ENCODE measurements around the gene PLEKHH2.
"Not testable (repeated sequence)": the region's sequence is repeated elsewhere in the genome, so short reads cannot be mapped to it uniquely, and the experiment has no call there.

Gene PLEKHH2

DNA sequence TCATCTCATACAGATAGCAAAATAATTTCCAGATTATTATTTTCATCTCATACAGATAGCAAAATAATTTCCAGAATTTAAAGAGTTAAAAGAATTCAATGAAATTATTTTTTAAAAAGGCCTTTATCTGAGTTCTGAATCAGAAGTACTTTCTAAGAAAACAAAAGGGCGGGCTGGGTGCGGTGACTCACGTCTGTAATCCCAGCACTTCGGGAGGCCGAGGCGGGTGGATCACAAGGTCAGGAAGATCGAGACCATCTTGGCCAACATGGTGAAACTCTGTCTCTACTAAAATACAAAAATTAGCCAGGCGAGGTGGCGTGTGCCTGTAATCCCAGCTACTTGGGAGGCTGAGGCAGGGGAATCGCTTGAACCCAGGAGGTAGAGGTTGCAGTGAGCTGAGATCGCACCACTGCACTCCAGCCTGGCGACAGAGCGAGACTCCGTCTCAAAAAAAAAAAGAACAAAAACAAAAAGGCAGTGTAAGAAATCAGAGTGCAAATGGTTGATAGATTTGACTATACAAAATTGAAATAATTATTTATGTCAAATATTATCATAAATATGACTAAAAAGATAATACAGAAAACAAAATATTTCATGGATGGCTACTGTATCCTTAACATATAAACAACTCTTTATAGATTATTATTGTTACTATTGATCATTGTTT, 90.0 kb downstream of the PLEKHH2 start:
- not testable (repeated sequence) for H3K36me3 ChIP-seq (ENCODE audit: insufficient read depth, low read length); H3K9ac ChIP-seq (ENCODE audit: low read length); H3K4me1 ChIP-seq (ENCODE audit: insufficient read depth, low read length); H3K27ac ChIP-seq (ENCODE audit: low read depth, low read length); H3K4me3 ChIP-seq (ENCODE audit: low read depth in 1 of 2, low read length in 2 of 2); H3K9me3 ChIP-seq (ENCODE audit: low read length); H3K27me3 ChIP-seq (ENCODE audit: control insufficient read depth in 1 of 2, insufficient read depth in 2 of 2, low read length in 2 of 2)

DNA sequence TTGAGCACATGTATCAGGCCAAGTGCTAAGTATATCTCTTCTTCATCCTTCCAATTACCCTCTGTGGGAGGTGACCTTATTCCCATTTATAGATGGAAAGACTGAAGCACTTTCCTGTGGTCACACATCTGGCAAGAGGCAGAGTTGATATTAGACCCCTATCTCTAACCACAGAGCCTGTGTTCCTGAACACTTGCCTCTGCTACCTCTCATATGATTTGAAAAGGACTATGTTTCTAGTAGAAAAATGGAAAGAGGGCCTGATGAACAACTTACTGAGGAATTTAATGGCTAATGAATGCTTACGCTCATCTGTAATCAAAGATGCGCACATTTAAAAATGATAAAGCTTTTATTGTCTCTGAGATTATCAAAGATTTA, 90.6 kb downstream of the PLEKHH2 start:
- Histone ChIP-seq H3K4me3 (ENCODE audit: low read depth in 1 of 2, low read length in 2 of 2) (no peak overlapping the region), H3K27ac (ENCODE audit: low read depth, low read length) (no peak overlapping the region), H3K9ac (ENCODE audit: low read length) (no peak overlapping the region), H3K4me1 (ENCODE audit: insufficient read depth, low read length) (no peaks in the 10 kb centered on the region), H3K9me3 (ENCODE audit: low read length) (no peaks in the 10 kb centered on the region), H3K36me3 (ENCODE audit: insufficient read depth, low read length) (peaks cover 3% of the 10 kb centered on the region), H3K27me3 (ENCODE audit: control insufficient read depth in 1 of 2, insufficient read depth in 2 of 2, low read length in 2 of 2) (no peaks in the 10 kb centered on the region)

DNA sequence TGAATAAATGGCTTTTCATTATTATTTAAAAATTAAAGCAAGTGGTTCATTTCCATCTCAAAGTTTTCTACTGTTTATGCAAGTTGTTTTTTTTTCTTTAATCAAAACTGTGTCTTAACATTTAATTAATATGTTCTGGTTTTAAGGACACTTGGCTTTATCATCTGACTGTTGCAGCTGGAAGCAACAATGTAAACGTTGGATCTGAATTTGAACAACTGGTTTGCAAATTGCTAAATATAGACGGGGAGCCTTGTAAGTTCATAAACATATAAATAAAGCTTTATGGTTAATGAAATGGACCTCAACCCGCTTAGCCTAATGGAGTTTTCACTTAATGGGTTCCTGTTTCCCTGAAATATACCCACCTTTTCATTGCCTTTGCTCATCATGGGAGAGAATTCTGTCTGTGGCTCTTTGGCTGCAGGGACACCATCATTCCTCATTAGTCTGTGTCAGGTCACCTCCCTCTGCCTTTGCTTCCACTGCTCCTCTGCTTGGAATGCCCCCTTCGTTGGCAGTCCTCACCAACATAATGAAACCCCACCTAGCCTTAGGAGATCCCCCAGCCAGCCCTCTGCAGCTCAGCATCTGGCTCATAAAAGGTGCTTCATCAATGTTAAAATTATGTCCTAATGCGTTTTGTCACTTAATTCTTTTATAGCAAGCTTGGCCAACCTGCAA, 92.6 kb downstream of the PLEKHH2 start:
- H3K9ac ChIP-seq (ENCODE audit: low read length) = no peak overlapping the region
- H3K4me3 ChIP-seq (ENCODE audit: low read depth in 1 of 2, low read length in 2 of 2) = no peak overlapping the region
- no peaks in the 10 kb centered on the region for H3K4me1 ChIP-seq (ENCODE audit: insufficient read depth, low read length)
- H3K36me3 ChIP-seq (ENCODE audit: insufficient read depth, low read length) = peaks cover 3% of the 10 kb centered on the region
- H3K27ac ChIP-seq (ENCODE audit: low read depth, low read length) = no peak overlapping the region
- no peaks in the 10 kb centered on the region for H3K27me3 ChIP-seq (ENCODE audit: control insufficient read depth in 1 of 2, insufficient read depth in 2 of 2, low read length in 2 of 2)
- no peaks in the 10 kb centered on the region for H3K9me3 ChIP-seq (ENCODE audit: low read length)

DNA sequence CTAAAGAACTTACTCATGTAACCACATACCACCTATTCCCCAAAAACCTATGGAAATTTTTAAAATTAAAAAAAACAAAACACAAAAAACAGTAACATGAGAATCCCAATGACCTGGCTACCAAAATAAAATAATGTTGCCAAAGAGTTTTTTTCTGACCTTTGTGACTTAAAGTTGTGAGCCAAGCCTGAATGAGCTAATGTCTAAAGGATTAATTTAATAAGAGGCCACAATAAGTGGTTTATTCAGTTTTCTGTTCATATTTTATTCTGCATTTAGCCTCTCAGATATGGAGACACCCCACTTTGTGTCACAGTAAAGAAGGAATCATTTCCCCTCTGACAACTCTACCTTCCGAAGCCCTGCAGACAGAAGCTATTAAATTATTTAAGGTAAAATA, 94.2 kb downstream of the PLEKHH2 start:
- no peak overlapping the region for H3K9ac ChIP-seq (ENCODE audit: low read length)
- H3K27me3 ChIP-seq (ENCODE audit: control insufficient read depth in 1 of 2, insufficient read depth in 2 of 2, low read length in 2 of 2) = no peaks in the 10 kb centered on the region
- no peaks in the 10 kb centered on the region for H3K9me3 ChIP-seq (ENCODE audit: low read length)
- H3K4me3 ChIP-seq (ENCODE audit: low read depth in 1 of 2, low read length in 2 of 2) = no peak overlapping the region
- no peak overlapping the region for H3K27ac ChIP-seq (ENCODE audit: low read depth, low read length)
- no peaks in the 10 kb centered on the region for H3K4me1 ChIP-seq (ENCODE audit: insufficient read depth, low read length)
- peaks cover 3% of the 10 kb centered on the region for H3K36me3 ChIP-seq (ENCODE audit: insufficient read depth, low read length)

DNA sequence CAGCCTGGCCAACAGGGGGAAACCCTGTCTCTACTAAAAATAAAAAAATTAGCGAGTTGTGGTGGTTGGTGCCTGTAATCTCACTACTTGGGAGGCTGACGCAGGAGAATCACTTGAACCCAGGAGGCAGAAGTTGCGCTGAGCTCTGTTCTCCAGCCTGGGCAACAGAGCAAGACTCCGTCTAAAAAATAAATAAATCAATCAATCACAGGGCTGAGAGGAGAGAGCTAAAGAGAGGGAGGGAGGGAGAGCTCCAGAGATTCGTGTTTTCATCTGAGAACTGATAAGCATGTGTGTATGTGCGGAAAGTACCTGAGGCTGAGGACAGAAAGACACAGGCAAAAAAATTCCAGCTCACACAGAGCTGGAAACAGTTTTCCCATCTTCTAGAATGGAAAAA, 99.6 kb downstream of the PLEKHH2 start:
- Histone ChIP-seq H3K9ac (ENCODE audit: low read length) (no peak overlapping the region), H3K4me3 (ENCODE audit: low read depth in 1 of 2, low read length in 2 of 2) (no peak overlapping the region), H3K27ac (ENCODE audit: low read depth, low read length) (no peak overlapping the region), H3K36me3 (ENCODE audit: insufficient read depth, low read length) (no peaks in the 10 kb centered on the region), H3K9me3 (ENCODE audit: low read length) (no peaks in the 10 kb centered on the region), H3K4me1 (ENCODE audit: insufficient read depth, low read length) (peaks cover 10% of the 10 kb centered on the region), H3K27me3 (ENCODE audit: control insufficient read depth in 1 of 2, insufficient read depth in 2 of 2, low read length in 2 of 2) (no peaks in the 10 kb centered on the region)

- peaks cover 10% of the 10 kb centered on the region for H3K4me1 ChIP-seq (ENCODE audit: insufficient read depth, low read length)
- H3K27ac ChIP-seq (ENCODE audit: low read depth, low read length) = no peak overlapping the region
- H3K36me3 ChIP-seq (ENCODE audit: insufficient read depth, low read length) = no peaks in the 10 kb centered on the region
- no peaks in the 10 kb centered on the region for H3K9me3 ChIP-seq (ENCODE audit: low read length)
- no peaks in the 10 kb centered on the region for H3K27me3 ChIP-seq (ENCODE audit: control insufficient read depth in 1 of 2, insufficient read depth in 2 of 2, low read length in 2 of 2)
- no peak overlapping the region for H3K4me3 ChIP-seq (ENCODE audit: low read depth in 1 of 2, low read length in 2 of 2)
- no peak overlapping the region for H3K9ac ChIP-seq (ENCODE audit: low read length)
Observed at GRCh38 chr2:43737097-43737854, 100.2 kb downstream of the PLEKHH2 start.

DNA sequence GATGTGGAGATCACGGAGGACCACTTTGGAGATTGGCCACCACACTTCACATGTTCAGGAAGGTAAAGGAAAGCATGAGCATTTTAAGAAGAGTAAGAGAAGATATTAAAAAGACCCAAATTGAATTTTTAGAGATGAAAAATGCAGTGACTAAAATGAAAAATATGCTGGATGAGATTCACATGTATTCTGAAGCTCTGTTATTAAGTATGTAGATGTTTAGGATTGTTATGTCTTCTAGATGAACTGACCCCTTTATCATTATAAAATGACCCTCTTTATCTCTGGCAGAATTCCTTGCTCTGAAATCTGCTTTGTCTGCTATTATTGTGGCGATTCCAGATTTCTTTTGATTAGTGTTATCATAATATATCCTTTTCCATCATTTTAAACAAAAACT, 100.8 kb downstream of the PLEKHH2 start:
- peaks cover 10% of the 10 kb centered on the region for H3K4me1 ChIP-seq (ENCODE audit: insufficient read depth, low read length)
- no peak overlapping the region for H3K27ac ChIP-seq (ENCODE audit: low read depth, low read length)
- no peak overlapping the region for H3K9ac ChIP-seq (ENCODE audit: low read length)
- no peaks in the 10 kb centered on the region for H3K9me3 ChIP-seq (ENCODE audit: low read length)
- no peaks in the 10 kb centered on the region for H3K27me3 ChIP-seq (ENCODE audit: control insufficient read depth in 1 of 2, insufficient read depth in 2 of 2, low read length in 2 of 2)
- H3K4me3 ChIP-seq (ENCODE audit: low read depth in 1 of 2, low read length in 2 of 2) = no peak overlapping the region
- no peaks in the 10 kb centered on the region for H3K36me3 ChIP-seq (ENCODE audit: insufficient read depth, low read length)

- peaks cover 10% of the 10 kb centered on the region for H3K4me1 ChIP-seq (ENCODE audit: insufficient read depth, low read length)
- no peaks in the 10 kb centered on the region for H3K36me3 ChIP-seq (ENCODE audit: insufficient read depth, low read length)
- no peaks in the 10 kb centered on the region for H3K9me3 ChIP-seq (ENCODE audit: low read length)
- H3K27ac ChIP-seq (ENCODE audit: low read depth, low read length) = no peak overlapping the region
- H3K9ac ChIP-seq (ENCODE audit: low read length) = no peak overlapping the region
- H3K4me3 ChIP-seq (ENCODE audit: low read depth in 1 of 2, low read length in 2 of 2) = no peak overlapping the region
- H3K27me3 ChIP-seq (ENCODE audit: control insufficient read depth in 1 of 2, insufficient read depth in 2 of 2, low read length in 2 of 2) = no peaks in the 10 kb centered on the region
Observed at GRCh38 chr2:43738257-43738656, 101.2 kb downstream of the PLEKHH2 start.

GRCh38 chr2:43743706-43744105, 106.6 kb downstream of the PLEKHH2 start:
- no peaks in the 10 kb centered on the region for H3K27me3 ChIP-seq (ENCODE audit: control insufficient read depth in 1 of 2, insufficient read depth in 2 of 2, low read length in 2 of 2)
- no peaks in the 10 kb centered on the region for H3K9me3 ChIP-seq (ENCODE audit: low read length)

GRCh38 chr2:43745457-43745856, 108.4 kb downstream of the PLEKHH2 start:
- no peak overlapping the region for H3K27ac ChIP-seq (ENCODE audit: low read depth, low read length)
- no peak overlapping the region for H3K4me3 ChIP-seq (ENCODE audit: low read depth in 1 of 2, low read length in 2 of 2)
- no peak overlapping the region for H3K9ac ChIP-seq (ENCODE audit: low read length)
- no peaks in the 10 kb centered on the region for H3K9me3 ChIP-seq (ENCODE audit: low read length)
- H3K36me3 ChIP-seq (ENCODE audit: insufficient read depth, low read length) = no peaks in the 10 kb centered on the region
- no peaks in the 10 kb centered on the region for H3K27me3 ChIP-seq (ENCODE audit: control insufficient read depth in 1 of 2, insufficient read depth in 2 of 2, low read length in 2 of 2)
- peaks cover 10% of the 10 kb centered on the region for H3K4me1 ChIP-seq (ENCODE audit: insufficient read depth, low read length)

More at GRCh38 chr2:43743706-43744105, 106.6 kb downstream of the PLEKHH2 start:
- Histone ChIP-seq H3K4me1 (ENCODE audit: insufficient read depth, low read length) (peaks cover 10% of the 10 kb centered on the region), H3K27ac (ENCODE audit: low read depth, low read length) (no peak overlapping the region), H3K36me3 (ENCODE audit: insufficient read depth, low read length) (no peaks in the 10 kb centered on the region), H3K9ac (ENCODE audit: low read length) (no peak overlapping the region), H3K4me3 (ENCODE audit: low read depth in 1 of 2, low read length in 2 of 2) (no peak overlapping the region)

- Histone ChIP-seq H3K36me3 (ENCODE audit: insufficient read depth, low read length) (no peaks in the 10 kb centered on the region), H3K27ac (ENCODE audit: low read depth, low read length) (no peak overlapping the region), H3K9me3 (ENCODE audit: low read length) (no peaks in the 10 kb centered on the region), H3K4me1 (ENCODE audit: insufficient read depth, low read length) (peaks cover 10% of the 10 kb centered on the region), H3K9ac (ENCODE audit: low read length) (no peak overlapping the region), H3K27me3 (ENCODE audit: control insufficient read depth in 1 of 2, insufficient read depth in 2 of 2, low read length in 2 of 2) (no peaks in the 10 kb centered on the region), H3K4me3 (ENCODE audit: low read depth in 1 of 2, low read length in 2 of 2) (no peak overlapping the region)
Observed at GRCh38 chr2:43748333-43748732, 111.3 kb downstream of the PLEKHH2 start.
